Germinal center (tissue), 1 donor: ENCODE measurements around the gene MRTFA.

Experiments
- DNase-seq: peaks from one replicate; pipeline ENCODE4 v3.0.0; 2012; ENCODE audit warnings: mixed read lengths, low spot score

The MRTFA gene

GRCh38 chr22:40410731-40411505 is 225.6 kb downstream of the MRTFA start:
- no peak for DNase-seq

GRCh38 chr22:40410272-40410671 is 226.2 kb downstream of the MRTFA start:
- no peak for DNase-seq

GRCh38 chr22:40409613-40410113 is 226.9 kb downstream of the MRTFA start:
- DNase-seq, result no peak

GRCh38 chr22:40408718-40409612 is 227.6 kb downstream of the MRTFA start:
- DNase-seq, result no peak

GRCh38 chr22:40407831-40408717 is 228.4 kb downstream of the MRTFA start:
- no peak for DNase-seq

- no peak for DNase-seq
Observed at GRCh38 chr22:40407021-40407761, 229.3 kb downstream of the MRTFA start.

- DNase-seq, result no peak
Observed at GRCh38 chr22:40406063-40406890, 230.2 kb downstream of the MRTFA start.

- DNase-seq, result no peak
Observed at GRCh38 chr22:40405178-40406062, 231.1 kb downstream of the MRTFA start.

GRCh38 chr22:40404251-40405177 is 232.0 kb downstream of the MRTFA start:
- no peak for DNase-seq

GRCh38 chr22:40403651-40404050 is 232.9 kb downstream of the MRTFA start:
- no peak for DNase-seq

- DNase-seq, result no peak
Observed at GRCh38 chr22:40403141-40403540, 233.4 kb downstream of the MRTFA start.

- DNase-seq, result peak; percentile 45
Observed at GRCh38 chr22:40401981-40402406, 234.5 kb downstream of the MRTFA start.

GRCh38 chr22:40401532-40401931 is 235.0 kb downstream of the MRTFA start:
- no peak for DNase-seq

- peak; percentile 72 for DNase-seq
Observed at GRCh38 chr22:40400159-40400558, 236.4 kb downstream of the MRTFA start.

GRCh38 chr22:40399621-40400020 is 236.9 kb downstream of the MRTFA start:
- DNase-seq, result no peak

GRCh38 chr22:40397396-40397795 is 239.1 kb downstream of the MRTFA start:
- DNase-seq, result no peak

GRCh38 chr22:40396882-40397281 is 239.6 kb downstream of the MRTFA start:
- no peak for DNase-seq

- no peak for DNase-seq
Observed at GRCh38 chr22:40395607-40396006, 240.9 kb downstream of the MRTFA start.
